T-helper 1 cell (primary cell): ENCODE data around the gene ITGB3.

Experiments
- DNase-seq, 5 donors: peaks; one replicate each; pipeline ENCODE4 v3.0.0-alpha.2; 2012 to 2020

ITGB3 gene

GRCh38 chr17:47301831-47302230, 48.2 kb downstream of the ITGB3 start:
- no peak for DNase-seq

- no peak for DNase-seq
Measured at GRCh38 chr17:47304186-47304585, 50.6 kb downstream of the ITGB3 start.

- no peak for DNase-seq
Measured at GRCh38 chr17:47305302-47305923, 51.8 kb downstream of the ITGB3 start.

- no peak for DNase-seq
Measured at GRCh38 chr17:47310186-47310733, 56.6 kb downstream of the ITGB3 start.

- DNase-seq: no peak
Measured at GRCh38 chr17:47311420-47311819, 57.8 kb downstream of the ITGB3 start.

GRCh38 chr17:47315451-47316266, 62.0 kb downstream of the ITGB3 start:
- DNase-seq: peak in 2 of 5 donors; percentile 12 to 51

GRCh38 chr17:47316311-47316710, 62.7 kb downstream of the ITGB3 start:
- DNase-seq: no peak

GRCh38 chr17:47317119-47317518, 63.5 kb downstream of the ITGB3 start:
- DNase-seq: no peak

GRCh38 chr17:47318197-47318918, 64.7 kb downstream of the ITGB3 start:
- no peak for DNase-seq

- no peak for DNase-seq
Measured at GRCh38 chr17:47320879-47321502, 67.4 kb downstream of the ITGB3 start.

GRCh38 chr17:47323382-47324223, 70.0 kb downstream of the ITGB3 start, which contains the start of gene EFCAB13:
TSS of gene EFCAB13 (plus strand) at chr17:47323955. CDS start at chr17:47328354, 4,399 bp downstream.
- peak; percentile 67 to 72 (median 69) for DNase-seq

- DNase-seq: peak; percentile 15 to 55 (median 47)
Measured at GRCh38 chr17:47324224-47325020, 70.8 kb downstream of the ITGB3 start.

GRCh38 chr17:47325176-47325575, 71.5 kb downstream of the ITGB3 start:
- no peak for DNase-seq

GRCh38 chr17:47330548-47330947, 76.9 kb downstream of the ITGB3 start:
- DNase-seq: no peak

GRCh38 chr17:47332287-47332686, 78.7 kb downstream of the ITGB3 start:
- DNase-seq: no peak

- DNase-seq: no peak
Measured at GRCh38 chr17:47335101-47335936, 81.7 kb downstream of the ITGB3 start.

GRCh38 chr17:47338026-47338425, 84.4 kb downstream of the ITGB3 start:
- no peak for DNase-seq

GRCh38 chr17:47352848-47353247, 99.2 kb downstream of the ITGB3 start:
- DNase-seq: no peak

GRCh38 chr17:47358652-47359051, 105.0 kb downstream of the ITGB3 start:
- DNase-seq: no peak
